HFF-Myc (cell line): ENCODE data around the gene PAK3.

Experiments
- DNase-seq: peaks from one replicate; pipeline ENCODE4 v3.0.0-alpha.2; 2011; ENCODE audit warnings: low read depth; ENCODE audit errors: extremely low read depth
- H3K4me3 ChIP-seq: replicated peaks from 2 replicates; pipeline ENCODE4 v1.5.1; 2011; ENCODE audit warnings: low read depth, mild to moderate bottlenecking, control low read depth, low read length
- TF ChIP-seq, protein P1 (sequence below): IDR thresholded peaks from 2 replicates; pipeline ENCODE4 v1.5.1; 2012; ENCODE audit warnings: mild to moderate bottlenecking, low read depth, low read length, control low read depth; ENCODE audit errors: missing control alignments

PAK3 gene

DNA sequence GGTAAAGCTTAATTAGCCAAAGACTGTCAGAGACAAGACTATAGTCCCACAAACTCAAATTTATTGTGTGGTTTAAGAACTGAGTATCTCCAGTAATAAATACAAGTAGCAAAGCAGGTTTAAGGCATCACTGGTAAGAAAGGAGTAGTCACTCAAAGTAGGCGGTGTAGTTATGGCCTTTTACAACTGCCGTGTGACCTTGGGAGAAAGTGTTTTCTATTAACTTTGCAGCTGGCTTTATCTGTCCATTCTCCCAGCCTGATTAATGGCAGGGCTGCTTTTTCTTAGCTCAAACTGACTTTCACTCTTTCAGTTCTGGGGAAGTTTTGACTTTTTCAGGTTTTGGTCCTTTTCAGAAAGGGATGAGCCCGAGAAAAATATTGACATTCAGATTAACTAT is 7.4 kb upstream of the PAK3 start:
- TF ChIP-seq, protein P1, sequence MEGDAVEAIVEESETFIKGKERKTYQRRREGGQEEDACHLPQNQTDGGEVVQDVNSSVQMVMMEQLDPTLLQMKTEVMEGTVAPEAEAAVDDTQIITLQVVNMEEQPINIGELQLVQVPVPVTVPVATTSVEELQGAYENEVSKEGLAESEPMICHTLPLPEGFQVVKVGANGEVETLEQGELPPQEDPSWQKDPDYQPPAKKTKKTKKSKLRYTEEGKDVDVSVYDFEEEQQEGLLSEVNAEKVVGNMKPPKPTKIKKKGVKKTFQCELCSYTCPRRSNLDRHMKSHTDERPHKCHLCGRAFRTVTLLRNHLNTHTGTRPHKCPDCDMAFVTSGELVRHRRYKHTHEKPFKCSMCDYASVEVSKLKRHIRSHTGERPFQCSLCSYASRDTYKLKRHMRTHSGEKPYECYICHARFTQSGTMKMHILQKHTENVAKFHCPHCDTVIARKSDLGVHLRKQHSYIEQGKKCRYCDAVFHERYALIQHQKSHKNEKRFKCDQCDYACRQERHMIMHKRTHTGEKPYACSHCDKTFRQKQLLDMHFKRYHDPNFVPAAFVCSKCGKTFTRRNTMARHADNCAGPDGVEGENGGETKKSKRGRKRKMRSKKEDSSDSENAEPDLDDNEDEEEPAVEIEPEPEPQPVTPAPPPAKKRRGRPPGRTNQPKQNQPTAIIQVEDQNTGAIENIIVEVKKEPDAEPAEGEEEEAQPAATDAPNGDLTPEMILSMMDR, result no peak
- no peak overlapping the region for H3K4me3 ChIP-seq

DNA sequence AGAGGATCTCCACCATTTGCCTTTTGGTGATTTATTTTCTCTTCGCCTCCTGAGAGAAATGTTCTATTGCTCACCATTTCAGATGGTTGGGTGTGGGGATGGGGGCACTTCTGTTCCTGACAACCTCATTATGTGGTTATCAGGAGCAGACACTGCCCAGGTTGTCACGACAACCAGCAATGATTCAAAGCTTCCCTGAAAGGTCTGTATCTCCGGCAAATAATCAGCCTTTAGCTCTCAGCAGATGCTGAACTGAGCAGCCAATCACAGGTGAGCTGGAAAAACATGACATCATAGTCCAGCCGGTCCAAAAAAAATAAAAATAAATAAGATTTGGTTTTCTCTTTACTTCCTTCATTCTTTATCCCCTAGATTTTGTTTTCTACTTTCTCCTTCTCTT is 5.5 kb upstream of the PAK3 start:
- DNase-seq, result no peak
- no peak overlapping the region for H3K4me3 ChIP-seq

More for the DNA sequence above, 7.4 kb upstream of the PAK3 start:
- DNase-seq, result no peak

DNA sequence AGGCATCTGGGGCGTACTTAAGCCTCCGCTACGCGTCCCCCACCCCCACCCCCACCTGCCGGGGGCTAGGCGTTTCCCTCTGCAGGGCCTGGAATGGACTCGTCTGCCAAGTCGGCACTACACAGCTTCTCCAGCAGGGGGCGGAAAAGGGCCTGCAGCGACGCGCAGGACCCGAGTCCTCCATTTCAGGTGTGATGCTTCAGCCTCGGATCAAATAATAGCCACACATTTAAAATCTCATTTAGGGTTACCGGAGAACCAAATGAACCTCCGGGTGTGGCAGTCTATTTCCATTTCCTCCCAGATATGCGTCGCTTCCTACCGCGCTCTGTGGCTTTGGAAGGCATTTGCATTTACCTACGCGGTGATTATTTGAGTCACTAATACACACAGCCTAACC is 2.9 kb downstream of the PAK3 start:
- no peak for DNase-seq
- TF ChIP-seq, protein P1, result peak; percentile 58
- H3K4me3 ChIP-seq, result no peak overlapping the region

More for the DNA sequence above, 5.5 kb upstream of the PAK3 start:
- TF ChIP-seq, protein P1, result no peak

DNA sequence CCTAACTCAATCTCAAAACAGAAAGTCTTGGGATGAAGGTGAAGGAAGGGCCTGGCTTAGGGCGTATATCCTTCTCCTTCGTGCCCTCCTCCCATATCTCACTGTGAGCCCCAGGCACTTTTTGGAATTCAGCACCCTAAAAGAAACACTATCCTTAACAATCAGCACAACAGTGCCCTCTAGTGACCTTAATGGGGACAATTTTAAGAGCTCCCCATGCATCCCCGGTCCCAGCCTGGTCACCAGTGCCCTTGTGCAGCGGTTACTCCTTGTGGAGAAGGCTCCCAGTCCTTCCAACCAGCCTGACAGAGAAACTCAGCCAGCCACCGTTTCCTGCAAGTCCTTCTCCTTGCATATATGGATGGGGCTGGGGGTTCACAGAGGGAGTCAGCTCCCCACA is 4.2 kb downstream of the PAK3 start:
- H3K4me3 ChIP-seq, result no peak overlapping the region
- DNase-seq, result peak; percentile 6
- TF ChIP-seq, protein P1, result peak; percentile 37

DNA sequence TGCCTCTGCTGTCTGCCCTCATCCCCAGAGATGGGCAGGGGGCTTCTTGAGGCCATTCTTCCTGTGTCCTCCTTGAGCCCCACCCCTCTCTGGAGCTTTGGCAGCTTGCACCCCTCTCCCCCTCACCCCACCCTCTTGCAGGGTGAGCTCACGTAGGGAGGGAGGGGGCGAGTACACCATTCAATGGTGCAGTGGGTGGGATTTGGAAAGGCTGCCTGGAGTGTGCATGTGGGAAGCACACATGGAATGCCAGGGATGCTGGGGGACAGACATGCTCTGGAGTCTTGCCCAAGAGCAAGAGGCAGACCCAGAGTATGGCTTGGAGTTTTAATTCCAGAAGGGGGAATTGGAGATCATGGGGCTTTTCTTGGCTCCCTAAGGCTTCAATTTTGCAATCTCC is 5.6 kb downstream of the PAK3 start:
- no peak overlapping the region for H3K4me3 ChIP-seq
- TF ChIP-seq, protein P1, result no peak
- no peak for DNase-seq

DNA sequence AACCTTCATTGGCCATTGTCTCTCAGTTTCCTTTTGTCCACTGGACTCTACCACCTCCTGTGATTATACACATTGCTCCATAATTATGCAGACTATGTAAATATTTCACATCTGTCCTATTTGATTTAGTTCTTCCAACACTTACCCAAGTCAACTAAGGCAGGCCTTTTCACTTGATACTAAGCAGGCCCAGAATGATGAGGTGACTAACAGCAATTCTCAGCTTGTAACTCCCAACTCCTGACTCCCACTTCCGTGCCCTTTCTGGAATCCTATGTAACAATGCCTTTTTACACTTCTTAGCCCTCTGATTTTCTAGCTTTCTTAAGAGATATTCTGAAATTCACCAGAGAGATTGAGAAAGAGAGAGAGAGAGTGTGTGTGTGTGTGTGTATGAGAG is 6.6 kb downstream of the PAK3 start:
- TF ChIP-seq, protein P1, result no peak
- no peak overlapping the region for H3K4me3 ChIP-seq
- no peak for DNase-seq

DNA sequence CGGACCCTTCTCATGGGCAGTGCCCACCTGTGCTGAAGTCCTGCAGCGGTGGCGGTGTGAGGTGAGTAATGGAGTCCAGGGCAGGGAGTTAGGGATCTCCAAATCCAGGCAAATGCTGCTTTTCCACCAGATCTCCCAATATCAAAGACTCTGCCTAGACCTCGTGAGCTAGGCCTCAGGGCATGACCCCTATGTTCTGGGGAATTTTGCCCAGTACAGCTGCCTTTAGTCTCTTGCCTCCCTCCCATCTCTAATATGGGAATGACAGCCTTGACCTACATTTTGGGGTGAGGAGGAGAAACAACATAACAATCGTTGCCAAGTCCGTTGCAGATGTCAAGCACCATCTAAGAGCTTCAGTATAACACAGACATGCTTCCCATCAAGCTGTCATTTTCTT is 7.3 kb downstream of the PAK3 start:
- TF ChIP-seq, protein P1, result no peak
- no peak for DNase-seq
- H3K4me3 ChIP-seq, result no peak overlapping the region
